ENCODE measurements around the gene LILRB5. TPM values are rescaled to one million over a fixed set of nuclear protein-coding genes. Genes with fewer than 3 reads are reported as not detected.
A peak's percentile ranks its signal among the peaks of the same experiment; 100 is the strongest.
"Not testable (repeated sequence)": the region's sequence is repeated elsewhere in the genome, so short reads cannot be mapped to it uniquely, and the experiment has no call there.

The LILRB5 gene
- total RNA-seq, 1 experiment from 2014 or later, result not detected

- no peak for DNase-seq (ENCODE audit: low read depth)
Observed at GRCh38 chr19:54275951-54276350, 18.9 kb upstream of the LILRB5 start.

GRCh38 chr19:54274516-54274915, 17.4 kb upstream of the LILRB5 start:
- DNase-seq (ENCODE audit: low read depth), result not testable (repeated sequence)

GRCh38 chr19:54273821-54274220, 16.7 kb upstream of the LILRB5 start:
- no peak for DNase-seq (ENCODE audit: low read depth)

- DNase-seq (ENCODE audit: low read depth), result not testable (repeated sequence)
Observed at GRCh38 chr19:54272181-54272580, 15.1 kb upstream of the LILRB5 start.

GRCh38 chr19:54271587-54271986, 14.5 kb upstream of the LILRB5 start:
- DNase-seq (ENCODE audit: low read depth), result not testable (repeated sequence)

GRCh38 chr19:54271106-54271505, 14.0 kb upstream of the LILRB5 start:
- DNase-seq (ENCODE audit: low read depth), result no peak

- no peak for DNase-seq (ENCODE audit: low read depth)
Observed at GRCh38 chr19:54268936-54269335, 11.9 kb upstream of the LILRB5 start.

GRCh38 chr19:54266133-54266532, 9.1 kb upstream of the LILRB5 start:
- peak; percentile 55 for DNase-seq (ENCODE audit: low read depth)

- no peak for DNase-seq (ENCODE audit: low read depth)
Observed at GRCh38 chr19:54262470-54262869, 5.4 kb upstream of the LILRB5 start.

GRCh38 chr19:54262066-54262465, 5.0 kb upstream of the LILRB5 start:
- DNase-seq (ENCODE audit: low read depth), result no peak

GRCh38 chr19:54256250-54257115, 590 bp downstream of the LILRB5 start:
- DNase-seq (ENCODE audit: low read depth), result no peak

- no peak for DNase-seq (ENCODE audit: low read depth)
Observed at GRCh38 chr19:54255105-54255775, 1.8 kb downstream of the LILRB5 start.

GRCh38 chr19:54254195-54254906, 2.7 kb downstream of the LILRB5 start:
- DNase-seq (ENCODE audit: low read depth), result no peak

- DNase-seq (ENCODE audit: low read depth), result no peak
Observed at GRCh38 chr19:54253331-54254194, 3.5 kb downstream of the LILRB5 start.

GRCh38 chr19:54252845-54253244, 4.2 kb downstream of the LILRB5 start:
- DNase-seq (ENCODE audit: low read depth), result no peak

GRCh38 chr19:54252243-54252642, 4.8 kb downstream of the LILRB5 start:
- no peak for DNase-seq (ENCODE audit: low read depth)

GRCh38 chr19:54248016-54248601, 9.0 kb downstream of the LILRB5 start:
- peak; percentile 11 for DNase-seq (ENCODE audit: low read depth)

GRCh38 chr19:54247106-54247930, 9.8 kb downstream of the LILRB5 start:
- no peak for DNase-seq (ENCODE audit: low read depth)

GRCh38 chr19:54245936-54246335, 11.1 kb downstream of the LILRB5 start:
- no peak for DNase-seq (ENCODE audit: low read depth)

GRCh38 chr19:54243809-54244208, 13.3 kb downstream of the LILRB5 start:
- not testable (repeated sequence) for DNase-seq (ENCODE audit: low read depth)

All from RPMI7951 (cell line).